Stimulated activated CD4-positive, alpha-beta T cell treated with anti-CD3 and anti-CD28 coated beads, Interleukin-15, amount 100 ng/mL, for 48 hours (primary cell): ENCODE data around the gene CCL5.
"Not testable (repeated sequence)": the region's sequence is repeated elsewhere in the genome, so short reads cannot be mapped to it uniquely, and the experiment has no call there.

Experiments
- DNase-seq, 2 donors: peaks; one replicate each; pipeline ENCODE4 v3.0.0-alpha.2; 2020; ENCODE audit warnings: low read depth in 2 of 2

The CCL5 gene

DNA sequence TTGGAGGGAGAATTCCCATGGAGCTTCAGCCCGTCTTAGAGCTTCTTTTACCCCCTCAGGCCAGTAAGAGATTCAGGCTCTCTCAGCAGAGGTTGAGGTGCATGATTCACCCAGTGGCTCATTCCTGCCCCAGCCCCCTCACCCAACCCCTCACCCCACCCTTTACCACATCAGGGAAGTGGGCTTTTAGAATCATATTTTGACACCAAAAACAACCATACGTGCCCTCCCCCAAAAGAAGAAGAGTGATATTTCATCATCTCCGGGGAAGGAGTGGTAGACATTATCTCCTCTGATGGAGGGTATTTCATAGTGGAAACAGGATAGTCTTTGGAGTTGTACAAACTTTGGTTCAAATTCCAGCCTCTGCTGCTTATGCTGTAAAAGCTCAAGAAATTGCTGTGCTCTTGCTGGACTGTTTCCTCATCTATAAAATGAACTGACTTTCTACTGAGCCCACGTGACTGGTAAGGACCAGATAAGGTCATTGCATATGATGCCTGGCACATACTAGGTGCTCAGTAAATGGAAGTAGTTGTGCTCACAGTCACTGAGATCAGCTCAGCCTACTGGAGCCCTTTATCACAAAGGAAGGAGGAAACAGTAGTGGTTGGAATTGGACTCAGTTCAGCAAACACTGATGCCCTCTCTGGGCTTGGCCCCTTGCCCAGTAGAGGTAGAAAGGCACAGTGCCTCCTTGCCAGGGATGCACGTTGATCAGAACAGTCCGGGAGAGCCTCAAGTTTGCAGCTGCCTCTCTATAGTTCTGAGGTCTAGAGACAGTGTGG is 18.3 kb upstream of the CCL5 start:
- DNase-seq, result no peak

DNA sequence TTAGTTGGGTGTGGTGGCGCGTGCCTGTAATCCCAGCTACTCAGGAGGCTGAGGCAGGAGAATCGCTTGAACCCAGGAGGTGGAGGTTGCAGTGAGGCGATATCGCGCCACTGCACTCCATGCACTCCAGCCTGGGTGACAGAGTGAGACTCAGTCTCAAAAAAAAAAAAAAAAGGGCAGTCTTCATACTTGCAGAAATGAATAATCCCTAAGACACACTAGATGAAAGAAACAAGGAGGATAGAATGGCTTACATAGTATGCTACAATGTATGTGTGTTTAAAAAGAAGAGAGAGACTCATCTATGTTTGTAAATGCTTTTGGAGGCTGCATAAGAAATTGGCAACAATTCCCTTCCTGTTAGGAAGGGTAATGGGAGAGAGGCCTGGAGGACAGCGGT is 17.6 kb upstream of the CCL5 start:
- DNase-seq, result not testable (repeated sequence)

DNA sequence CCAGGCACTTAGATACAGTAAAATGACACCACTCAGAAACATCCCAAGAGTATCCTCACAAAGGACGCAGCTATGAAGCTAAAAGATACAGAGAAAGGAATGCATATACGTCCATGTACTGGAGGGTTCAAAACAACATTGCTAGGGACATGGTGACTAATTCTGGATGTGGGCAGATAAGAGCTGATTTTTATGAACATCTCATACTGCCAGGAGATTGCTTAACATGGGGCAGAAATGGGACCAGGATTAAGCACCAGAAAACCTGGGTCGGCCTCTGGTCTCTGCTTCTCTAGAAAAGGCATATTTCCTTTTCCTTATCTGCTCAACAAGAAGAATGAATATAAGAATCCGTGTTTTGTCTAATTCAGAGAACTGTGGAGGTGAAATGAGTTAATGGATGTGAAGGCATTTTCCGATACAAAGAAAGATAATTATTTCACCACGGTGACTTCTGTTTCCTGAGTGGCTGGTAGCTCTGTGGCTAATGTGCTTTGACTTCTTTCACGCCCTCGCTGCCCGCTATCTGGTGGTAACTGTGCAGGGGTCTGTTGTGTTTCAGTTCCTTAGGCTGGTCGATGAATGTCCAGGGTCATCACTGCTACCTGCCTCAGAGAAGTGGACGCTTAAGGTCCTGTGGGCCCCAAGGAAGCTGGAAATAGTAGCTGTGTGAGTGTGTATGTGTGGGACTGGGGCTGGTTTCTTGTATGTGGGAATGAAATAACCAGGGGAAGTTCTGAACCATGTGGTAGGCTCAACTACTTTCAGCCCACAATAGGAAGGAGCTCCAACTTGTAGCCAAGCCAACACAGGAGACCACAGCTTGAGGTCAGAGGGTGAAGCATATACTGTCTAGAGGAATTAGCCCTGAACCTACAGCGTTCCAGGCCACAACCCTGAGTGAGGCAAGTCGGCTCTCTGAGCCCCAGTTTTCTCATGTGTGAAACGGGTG is 15.8 kb upstream of the CCL5 start:
- no peak for DNase-seq

DNA sequence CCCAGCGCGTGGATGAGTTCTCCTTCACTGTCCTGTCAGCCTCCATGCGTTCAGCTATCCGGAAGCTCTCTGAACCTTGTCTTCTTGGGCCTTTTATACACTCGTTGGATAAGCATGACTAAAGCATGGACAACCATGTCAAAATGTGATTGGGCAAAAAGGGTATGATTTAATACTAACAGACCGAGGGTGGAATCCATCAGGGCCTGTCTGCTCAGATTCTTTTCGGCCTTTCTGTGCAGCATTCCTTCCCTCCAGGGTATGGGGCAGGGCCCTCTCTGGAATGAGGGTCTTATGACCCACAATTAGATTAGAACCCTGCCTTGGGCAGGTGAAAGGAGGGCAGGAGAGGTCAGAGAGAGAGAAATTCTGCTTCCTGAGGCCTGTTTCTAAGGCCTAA is 14.0 kb upstream of the CCL5 start:
- DNase-seq, result no peak

DNA sequence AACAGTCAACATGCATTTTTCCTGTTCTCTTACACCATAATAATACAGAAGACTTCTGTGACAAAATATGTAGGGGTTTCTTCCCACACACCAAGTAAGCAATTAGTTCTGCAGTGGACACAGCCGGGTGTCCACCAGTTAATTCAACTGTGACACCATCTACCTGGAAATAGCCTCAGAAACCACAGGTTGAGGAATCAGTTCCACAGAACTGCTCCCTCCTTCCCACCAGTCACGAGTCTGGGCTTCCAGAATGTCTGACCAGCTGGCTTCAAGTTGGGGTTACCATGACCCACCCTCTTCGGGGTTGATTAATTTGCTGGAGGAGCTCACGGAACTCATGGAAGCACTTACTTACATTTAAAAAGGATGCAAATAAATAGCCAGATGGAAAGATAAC is 13.6 kb upstream of the CCL5 start:
- DNase-seq, result no peak

DNA sequence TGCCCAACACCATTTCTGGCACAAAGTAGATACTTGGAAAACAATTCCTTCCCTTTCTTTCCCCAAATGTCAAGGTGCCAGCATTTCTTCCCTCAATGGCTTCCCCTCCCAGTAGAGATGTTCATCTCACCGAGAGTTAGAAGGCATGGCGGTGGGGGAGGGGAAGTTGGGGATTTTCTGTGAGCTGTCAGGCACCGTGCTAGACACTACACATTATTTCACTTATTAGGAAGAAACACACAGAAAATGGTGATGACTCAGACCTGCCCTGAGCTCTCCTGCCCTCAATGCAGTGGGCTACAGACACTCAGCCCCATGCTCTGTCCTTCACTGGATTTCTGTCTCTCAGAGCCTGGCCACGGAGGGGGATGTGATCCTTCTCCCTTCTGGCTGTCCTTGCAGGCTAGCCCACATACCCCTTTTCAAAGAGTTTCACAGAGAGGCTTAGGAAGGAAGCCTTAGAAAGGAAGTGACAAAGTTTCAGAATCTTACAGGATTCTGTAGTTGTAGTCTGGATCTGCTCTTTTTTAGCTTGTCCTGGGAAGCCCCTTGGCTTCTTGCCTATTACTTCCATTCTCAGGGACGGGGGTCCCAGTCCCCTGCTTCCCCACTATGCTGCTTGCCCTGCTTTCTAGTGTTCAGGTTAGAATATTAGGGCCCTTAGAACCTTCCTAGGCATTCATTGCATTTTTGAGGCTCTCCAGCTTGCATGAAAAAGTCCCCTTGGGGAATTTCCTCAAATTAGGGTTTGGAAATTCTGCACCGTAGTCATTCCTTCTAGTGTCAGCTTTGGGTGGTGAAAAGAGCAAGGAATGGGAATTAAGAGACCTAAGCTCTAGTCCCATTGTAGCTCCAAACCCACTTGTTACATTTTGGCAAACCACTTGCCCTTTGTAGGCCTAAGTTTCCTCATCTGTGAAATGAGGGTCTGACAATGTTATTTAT is 12.2 kb upstream of the CCL5 start:
- DNase-seq, result peak in 1 of 2 donors; percentile 54

DNA sequence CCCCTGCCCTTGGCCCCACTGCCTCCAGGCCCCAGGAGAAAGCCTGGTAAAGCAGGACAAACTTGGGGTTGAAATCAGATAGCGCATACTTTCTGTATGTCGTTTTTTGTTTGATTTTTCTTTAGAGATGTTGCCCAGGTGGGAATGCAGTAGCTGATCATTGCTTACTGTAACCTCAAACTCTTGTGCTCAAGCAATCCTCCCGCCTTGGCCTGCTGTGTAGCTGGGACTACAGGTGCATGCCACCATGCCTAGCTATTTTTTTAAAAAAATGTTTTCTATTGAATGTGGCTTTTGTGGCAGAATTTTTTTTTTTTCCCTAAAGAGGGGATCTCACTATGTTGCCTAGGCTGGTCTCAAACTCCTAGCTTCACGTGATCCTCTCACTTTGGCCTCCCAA is 11.1 kb upstream of the CCL5 start:
- no peak for DNase-seq

DNA sequence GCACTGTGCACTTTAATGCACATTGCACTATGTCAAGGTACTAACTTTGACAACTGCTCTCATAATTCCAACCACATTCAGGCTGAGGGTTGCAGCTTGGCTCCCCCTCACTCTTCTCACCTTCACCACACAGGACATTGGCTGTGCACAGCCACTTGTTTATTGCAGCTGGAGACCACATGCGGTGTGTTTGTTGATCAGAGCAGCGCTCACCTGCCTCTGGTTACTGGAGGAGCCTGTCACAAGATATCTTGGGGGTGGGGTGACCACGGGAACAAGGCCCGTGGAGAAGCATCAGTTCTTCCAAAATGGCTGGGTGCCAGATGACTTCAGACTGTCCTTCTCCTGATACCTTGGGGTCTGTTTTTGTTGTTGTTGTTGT is 10.6 kb upstream of the CCL5 start:
- DNase-seq, result no peak

DNA sequence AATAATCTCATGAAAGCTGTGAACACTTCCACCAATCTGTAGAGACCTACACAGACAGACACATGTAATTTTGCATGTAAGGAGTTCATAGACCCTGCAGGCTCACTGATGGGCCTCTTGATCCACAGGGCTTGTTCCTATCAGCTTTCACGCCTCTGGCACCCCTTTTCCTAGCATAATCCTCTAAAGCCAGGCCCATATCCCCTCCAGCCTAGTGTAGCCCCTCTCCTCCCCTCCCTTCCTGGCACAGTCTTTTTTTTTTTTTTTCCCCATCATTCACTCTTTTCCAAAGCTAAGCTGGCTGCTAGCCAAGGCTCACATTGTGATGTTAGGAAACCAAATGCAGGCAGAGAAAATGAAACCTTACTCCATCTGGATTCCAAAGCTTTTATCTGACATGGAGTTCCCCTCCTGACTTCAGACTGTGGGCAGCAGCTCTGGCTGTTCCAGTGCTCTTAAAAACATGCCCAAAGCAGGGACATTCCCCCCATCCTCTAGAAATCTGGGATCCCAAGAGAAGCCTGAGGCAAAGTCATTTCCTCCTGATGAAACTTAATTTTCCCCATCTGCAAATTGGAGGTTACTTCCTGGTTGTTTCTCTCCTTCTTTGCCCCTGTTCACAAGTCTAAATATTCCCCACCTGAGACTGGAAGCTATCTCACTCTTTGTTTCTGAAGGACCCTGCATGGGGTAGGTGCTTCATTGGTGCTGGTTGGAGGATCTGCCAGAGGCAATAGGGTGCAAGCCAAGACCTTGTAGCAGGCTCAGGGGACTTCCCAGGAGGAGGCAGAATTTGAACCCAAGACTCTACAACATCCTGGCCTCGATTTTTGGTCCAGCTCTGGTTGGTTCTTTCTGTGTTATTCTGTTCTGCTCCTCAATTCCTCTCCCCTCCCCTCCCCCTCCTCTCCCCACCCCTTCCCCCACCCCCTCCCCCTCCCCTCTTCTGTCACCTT is 9.9 kb upstream of the CCL5 start:
- DNase-seq, result no peak

DNA sequence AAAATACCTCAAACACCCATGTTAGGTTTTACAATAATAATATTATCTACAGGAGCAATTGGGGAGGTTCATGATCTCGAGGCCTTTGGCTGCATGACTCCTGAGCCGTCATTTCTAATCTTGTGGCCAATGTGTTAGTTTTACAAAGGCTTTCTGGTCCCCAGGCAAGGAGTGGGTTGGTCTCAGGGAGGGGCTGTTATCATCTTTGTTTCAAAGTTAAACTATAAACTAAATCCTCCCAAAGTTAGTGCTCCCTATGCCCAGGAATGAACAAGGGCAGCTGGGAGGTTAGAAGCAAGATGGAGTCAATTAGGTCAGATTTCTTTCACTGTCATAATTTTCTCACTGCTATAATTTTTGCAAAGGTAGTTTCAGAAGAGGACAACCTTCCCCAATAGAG is 9.1 kb upstream of the CCL5 start:
- no peak for DNase-seq

DNA sequence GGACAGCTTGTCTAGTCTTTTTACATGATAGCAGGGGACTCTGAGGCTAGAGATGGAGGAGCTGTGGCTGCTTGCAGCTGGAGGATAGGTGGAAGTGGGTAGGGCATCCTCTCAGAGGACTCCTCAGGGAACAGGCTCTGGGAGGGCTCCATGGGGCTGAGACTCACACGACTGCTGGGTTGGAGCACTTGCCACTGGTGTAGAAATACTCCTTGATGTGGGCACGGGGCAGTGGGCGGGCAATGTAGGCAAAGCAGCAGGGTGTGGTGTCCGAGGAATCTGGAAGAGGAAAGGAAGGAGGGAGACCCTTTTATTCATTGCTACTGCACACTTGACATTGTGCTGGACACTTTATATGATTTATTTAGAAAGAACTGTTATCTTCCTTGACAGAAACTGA is 1.8 kb downstream of the CCL5 start:
- DNase-seq, result no peak

DNA sequence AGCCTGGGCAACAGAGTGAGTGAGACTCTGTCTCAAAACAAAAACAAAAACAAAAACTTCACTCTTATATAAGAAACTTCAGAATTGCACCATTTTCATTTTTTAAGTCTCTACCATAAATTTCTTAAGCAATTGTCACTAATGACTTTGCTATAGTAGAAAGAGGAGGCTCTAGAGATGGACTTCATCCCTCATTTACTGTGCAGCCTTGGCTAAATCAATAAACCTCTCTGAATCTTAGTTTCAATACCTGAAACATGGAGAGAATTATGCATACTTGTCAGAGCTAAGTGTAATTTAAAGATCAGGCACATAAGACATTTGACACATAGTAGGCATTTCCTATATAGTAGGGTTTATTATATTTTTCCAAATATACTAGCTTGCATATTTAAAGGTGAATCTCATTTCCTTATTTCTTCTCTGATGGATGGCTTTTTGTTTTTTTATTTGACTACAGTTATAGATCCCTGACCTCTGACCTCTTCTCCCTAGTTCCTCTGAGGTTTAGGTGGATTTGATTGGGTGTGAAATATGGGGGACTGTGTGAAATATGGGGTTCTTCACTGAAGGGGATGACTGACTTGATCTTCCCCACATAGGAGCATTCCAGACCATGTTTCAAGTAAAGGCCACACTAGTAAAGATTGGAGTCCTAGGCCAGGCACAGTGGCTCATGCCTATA is 2.7 kb downstream of the CCL5 start:
- DNase-seq, result no peak

DNA sequence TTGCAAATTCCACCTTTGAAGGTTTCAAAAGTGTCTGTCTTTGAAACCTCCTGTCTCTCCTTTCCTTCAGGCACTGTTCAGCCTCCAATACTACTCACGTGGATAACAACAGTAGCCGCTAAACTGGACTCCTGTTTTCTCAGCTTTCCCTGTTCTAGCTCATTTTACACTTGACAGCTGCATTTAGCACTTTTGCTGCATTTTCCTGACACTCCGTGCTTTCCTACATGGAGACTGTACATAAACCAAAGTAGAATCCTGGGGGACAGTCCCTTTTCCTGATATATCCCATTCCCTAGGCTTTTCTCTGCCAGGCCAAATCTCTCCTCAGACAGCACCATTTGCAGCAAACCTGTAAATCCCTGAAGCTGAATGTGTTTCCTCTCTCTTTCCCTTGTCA is 3.6 kb downstream of the CCL5 start:
- DNase-seq, result no peak

DNA sequence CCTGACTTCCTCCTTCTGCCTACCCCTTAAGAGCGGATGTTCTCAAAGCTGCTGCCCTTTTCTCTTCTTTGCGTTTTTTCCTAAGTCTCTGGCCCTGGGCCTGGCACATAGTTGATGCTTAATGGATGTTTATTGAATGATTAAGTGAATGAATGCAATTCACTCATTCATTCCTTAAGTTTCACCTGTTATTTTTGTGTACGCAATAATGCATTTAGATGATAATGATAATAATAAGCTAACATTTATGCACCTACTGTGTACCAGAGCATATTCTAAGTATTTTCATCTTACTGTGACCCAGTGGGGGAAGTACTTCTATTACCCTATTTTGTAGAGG is 4.4 kb downstream of the CCL5 start:
- DNase-seq, result no peak

DNA sequence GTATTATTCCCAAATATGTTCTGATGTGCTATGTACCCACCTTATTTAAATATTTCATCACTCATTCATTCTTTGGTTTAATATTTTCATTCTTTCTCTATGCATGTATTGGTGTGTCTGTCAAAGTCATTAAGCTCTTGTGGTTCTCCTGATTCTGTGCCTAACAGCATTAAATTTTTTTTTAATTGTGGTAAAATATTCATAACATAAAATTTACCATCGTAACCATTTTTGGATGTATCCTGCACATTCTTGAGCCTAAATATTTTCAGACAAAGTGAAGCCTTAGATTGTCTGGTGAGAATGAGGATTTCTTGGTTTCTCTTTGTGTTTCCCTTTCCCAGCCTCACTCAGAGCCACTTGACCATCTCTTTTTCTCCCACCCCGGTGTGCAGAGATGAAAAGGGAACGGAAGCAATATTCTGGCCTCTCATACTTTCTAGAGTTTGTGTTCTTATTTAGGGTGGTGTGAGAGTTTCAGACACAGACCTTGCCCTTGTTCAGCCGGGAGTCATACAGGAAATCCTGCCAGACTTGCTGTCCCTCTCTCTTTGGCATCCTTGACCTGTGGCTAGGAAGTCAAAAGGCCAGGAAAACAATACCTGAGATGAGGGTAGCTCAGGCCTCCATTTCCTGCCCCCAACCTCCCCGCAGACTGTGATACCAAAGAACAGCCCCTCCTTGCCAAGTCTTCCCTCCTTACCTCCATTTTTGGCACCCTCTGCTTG is 4.9 kb downstream of the CCL5 start:
- DNase-seq, result no peak

DNA sequence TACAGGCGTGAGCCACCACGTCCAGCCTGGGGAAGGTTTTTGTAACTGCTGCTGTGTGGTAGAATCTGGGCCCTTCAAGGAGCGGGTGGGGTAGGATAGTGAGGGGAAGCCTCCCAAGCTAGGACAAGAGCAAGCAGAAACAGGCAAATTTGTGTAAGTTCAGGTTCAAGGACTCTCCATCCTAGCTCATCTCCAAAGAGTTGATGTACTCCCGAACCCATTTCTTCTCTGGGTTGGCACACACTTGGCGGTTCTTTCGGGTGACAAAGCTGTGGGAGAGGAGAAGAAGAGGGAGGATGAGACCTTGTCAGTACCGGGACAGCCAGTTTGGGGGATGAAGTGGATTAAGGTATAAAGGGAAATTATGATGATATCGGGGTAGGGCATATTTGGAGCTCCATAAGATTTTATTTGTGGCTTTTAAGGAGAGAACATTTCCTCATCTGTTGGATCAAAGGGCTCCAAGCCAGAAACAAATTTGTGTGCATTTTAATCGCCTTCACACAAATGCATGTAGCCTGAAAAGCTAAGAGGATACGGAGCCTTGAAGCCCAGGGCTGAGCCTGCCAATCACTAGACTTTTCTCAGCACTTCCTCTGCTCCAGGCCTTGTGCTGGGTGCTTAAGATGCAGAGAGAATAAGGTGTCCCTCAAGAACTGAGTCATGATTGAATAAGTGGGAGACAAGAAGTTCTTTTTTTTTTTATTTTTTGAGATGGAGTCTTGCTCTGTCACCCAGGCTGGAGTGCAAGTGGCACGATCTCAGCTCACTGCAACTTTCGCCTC is 7.8 kb downstream of the CCL5 start:
- DNase-seq, result no peak

DNA sequence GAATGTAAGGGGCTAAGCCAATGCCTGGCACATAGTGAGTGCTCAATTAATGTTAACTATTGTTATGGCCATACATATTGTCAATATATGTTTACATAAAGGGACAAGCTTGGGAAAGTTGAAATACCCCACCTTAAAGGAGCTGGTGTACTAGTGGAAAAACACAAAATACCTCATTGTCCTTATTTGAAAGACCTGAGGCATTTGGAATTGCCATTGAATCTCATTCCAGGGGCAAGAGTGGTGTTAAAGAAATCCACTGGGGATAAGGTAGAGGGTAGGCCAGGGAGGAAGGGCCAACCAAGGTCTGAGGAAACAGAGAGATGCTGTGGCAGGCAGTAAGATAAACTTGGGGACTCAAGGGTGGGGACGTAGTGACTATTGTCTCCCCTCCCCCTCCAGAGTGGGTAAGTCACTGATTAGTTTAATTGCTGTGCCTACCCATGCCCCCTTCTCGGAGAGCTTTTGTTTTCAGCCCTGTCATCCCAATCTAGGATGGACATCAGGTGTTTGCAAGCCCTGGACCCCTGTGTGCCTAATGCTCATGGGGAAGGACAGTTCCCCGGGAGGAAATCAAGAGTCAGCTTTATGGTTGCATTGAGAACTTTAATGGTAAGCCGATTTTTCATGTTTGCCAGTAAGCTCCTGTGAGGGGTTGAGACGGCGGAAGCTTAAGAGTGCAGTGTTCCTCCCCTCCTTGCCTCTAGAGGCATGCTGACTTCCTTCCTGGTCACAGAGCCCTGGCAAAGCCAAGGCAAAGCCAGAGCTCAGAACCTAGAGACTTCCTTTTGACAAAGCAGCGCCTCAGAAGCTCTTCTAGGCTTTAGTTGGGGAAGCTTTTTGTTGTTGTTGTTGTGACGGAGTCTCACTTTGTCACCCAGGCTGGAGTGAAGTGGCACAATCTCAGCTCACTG is 9.0 kb downstream of the CCL5 start:
- no peak for DNase-seq

DNA sequence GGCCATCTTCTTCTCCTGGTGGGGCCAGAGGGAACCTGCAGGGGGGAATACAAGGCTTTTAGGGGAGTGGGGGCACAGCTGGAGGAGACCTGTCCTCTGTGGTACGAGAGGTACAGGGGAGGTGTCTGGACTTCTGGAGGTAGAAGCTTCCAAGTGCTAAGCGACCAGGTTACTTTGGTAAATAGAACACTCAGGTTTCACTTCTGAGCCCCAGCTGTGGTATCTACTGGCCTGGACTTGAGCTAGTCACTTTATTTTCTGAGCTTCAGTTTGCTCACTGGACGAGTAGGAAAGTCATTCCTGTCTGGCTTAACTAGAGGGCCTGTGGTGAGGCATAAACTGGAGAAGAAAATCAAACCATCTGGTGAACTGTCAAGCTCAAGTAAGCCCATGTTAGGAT is 11.4 kb downstream of the CCL5 start, which contains the start of gene HEATR9:
HEATR9 (minus strand) TSS at position 155 of the 400 bp plus-strand sequence; CDS start at position 6, 149 bp downstream.
- DNase-seq, result no peak
